Liver (tissue), 9 donors: ENCODE results near the gene TMEM263. TPM values are rescaled to one million over a fixed set of nuclear protein-coding genes. Genes with fewer than 3 reads are reported as not detected.

Experiments
- DNase-seq: peaks from one replicate; pipeline ENCODE4 v3.0.0-alpha.2; 2017; ENCODE audit warnings: low spot score
- H3K27ac ChIP-seq, 2 donors: one replicate each; pipeline ENCODE4 v1.7.0; 2013; ENCODE audit warnings: inconsistent platforms in 2 of 2, low read length in 2 of 2, control low read depth in 1 of 2, low read depth in 1 of 2, mild to moderate bottlenecking in 1 of 2
- H3K27me3 ChIP-seq, 4 donors: one replicate each; pipeline versions ENCODE4 v1.6.1 to v1.7.0; 2013; ENCODE audit warnings: low read length in 3 of 4, inconsistent platforms in 1 of 4, mild to moderate bottlenecking in 1 of 4, moderate library complexity in 1 of 4; ENCODE audit not compliant: control insufficient read depth in 4 of 4, insufficient read depth in 4 of 4
- H3K36me3 ChIP-seq, 4 donors: one replicate each; pipeline versions ENCODE4 v1.6.1 to v1.7.0; 2013; ENCODE audit warnings: low read length in 3 of 4, mild to moderate bottlenecking in 3 of 4, low read depth in 1 of 4, moderate library complexity in 1 of 4; ENCODE audit not compliant: control insufficient read depth in 4 of 4, insufficient read depth in 3 of 4
- H3K4me1 ChIP-seq, 4 donors: one replicate each; pipeline versions ENCODE4 v1.6.1 to v1.7.0; 2013; ENCODE audit warnings: low read length in 3 of 4, mild to moderate bottlenecking in 3 of 4, moderate library complexity in 1 of 4; ENCODE audit not compliant: control insufficient read depth in 4 of 4, insufficient read depth in 4 of 4
- H3K4me3 ChIP-seq, 3 donors: one replicate each; pipeline versions ENCODE4 v1.6.1 to v1.7.0; 2013; ENCODE audit warnings: low read length in 3 of 3, control low read depth in 1 of 3, low read depth in 1 of 3, mild to moderate bottlenecking in 1 of 3
- H3K9ac ChIP-seq, 2 donors: one replicate each; pipeline ENCODE4 v1.7.0; 2013; ENCODE audit warnings: low read length in 2 of 2, mild to moderate bottlenecking in 2 of 2, moderate library complexity in 2 of 2, control low read depth in 1 of 2, low read depth in 1 of 2
- H3K9me3 ChIP-seq, 4 donors: one replicate each; pipeline versions ENCODE4 v1.6.1 to v1.7.0; 2013; ENCODE audit warnings: low read length in 3 of 4; ENCODE audit not compliant: control insufficient read depth in 4 of 4
- CTCF ChIP-seq: fragments of 150-350 bp; IDR thresholded peaks from 2 replicates; pipeline ENCODE4 v1.5.1; 2017; ENCODE audit warnings: improper control_type of control experiment, low read depth, low read length; ENCODE audit not compliant: missing input control
- FOXA1 ChIP-seq: IDR thresholded peaks from 2 replicates; pipeline ENCODE4 v1.6.1; 2016; ENCODE audit warnings: antibody characterized with exemption
- FOXA2 ChIP-seq: IDR thresholded peaks from 2 replicates; pipeline ENCODE4 v1.6.1; 2016; ENCODE audit warnings: antibody characterized with exemption
- GABPA ChIP-seq, 2 donors: IDR thresholded peaks in 1 of 2; conservative IDR thresholded peaks in 1 of 2; 2 replicates each; pipeline ENCODE4 v1.6.1; 2016; ENCODE audit warnings: antibody characterized with exemption in 2 of 2, mild to moderate bottlenecking in 1 of 2, moderate library complexity in 1 of 2
- HNF4A ChIP-seq, 2 donors: conservative IDR thresholded peaks; 2 replicates each; pipeline ENCODE4 v1.6.1; 2016; ENCODE audit warnings: antibody characterized with exemption in 2 of 2, mild to moderate bottlenecking in 2 of 2
- HNF4G ChIP-seq: IDR thresholded peaks from 2 replicates; pipeline ENCODE4 v1.6.1; 2016; ENCODE audit warnings: antibody characterized with exemption
- JUND ChIP-seq, 2 donors: IDR thresholded peaks; 2 replicates each; pipeline ENCODE4 v1.6.1; 2016; ENCODE audit warnings: antibody characterized with exemption in 2 of 2
- RAD21 ChIP-seq, 2 donors: IDR thresholded peaks; 2 replicates each; pipeline ENCODE4 v1.6.1; 2016; ENCODE audit warnings: antibody characterized with exemption in 2 of 2, mild to moderate bottlenecking in 2 of 2
- REST ChIP-seq: IDR thresholded peaks from 2 replicates; pipeline ENCODE4 v1.6.1; 2016; ENCODE audit warnings: antibody characterized with exemption, mild to moderate bottlenecking
- RXRA ChIP-seq, 2 donors: IDR thresholded peaks; 2 replicates each; pipeline ENCODE4 v1.6.1; 2017 to 2018; ENCODE audit warnings: antibody characterized with exemption in 2 of 2, mild to moderate bottlenecking in 1 of 2
- TAF1 ChIP-seq: conservative IDR thresholded peaks from 2 replicates; pipeline ENCODE4 v1.6.1; 2016; ENCODE audit warnings: antibody characterized with exemption, mild to moderate bottlenecking
- YY1 ChIP-seq: IDR thresholded peaks from 2 replicates; pipeline ENCODE4 v1.6.1; 2016; ENCODE audit warnings: antibody characterized with exemption, mild to moderate bottlenecking
- WGBS: extraction: QIAGEN DNeasy Blood & Tissue Kit; methylation state at CpG from one replicate; pipeline ENCODE4 v1.1.7; 2013; 5-methylcytosine and 5-hydroxymethylcytosine counted together
- polyA plus RNA-seq, 2 donors: library from polyadenylated mRNA; stranded (reverse) in 1 of 2; unstranded in 1 of 2; fragments of 200-250 nt in 1 of 2; fragments of >200 nt in 1 of 2; fragmentation: Nextera tagmentation in 1 of 2; extraction: Ambion mirVana in 1 of 2; gene quantifications; one replicate each; pipeline versions ENCODE4 v1.2.1 to v1.2.3, GENCODE V29; 2013 to 2015
- total RNA-seq, 2 donors: library from RNA; depleted of rRNA; stranded (reverse); fragments of >200 nt; gene quantifications; one replicate each; pipeline ENCODE4 v1.2.3, GENCODE V29; 2014
- TF ChIP-seq, protein P1 (sequence below): IDR thresholded peaks from 2 replicates; pipeline ENCODE4 v1.6.1; 2016; ENCODE audit warnings: antibody characterized with exemption
- TF ChIP-seq, protein P2 (sequence below): IDR thresholded peaks from 2 replicates; pipeline ENCODE4 v1.6.1; 2016; ENCODE audit warnings: antibody characterized with exemption
- TF ChIP-seq, protein P3 (sequence below): IDR thresholded peaks from 2 replicates; pipeline ENCODE4 v1.6.1; 2016; ENCODE audit warnings: antibody characterized with exemption
- donor health status: healthy.
- donor health status: healthy.
- donor health status: healthy.
- donor health status: healthy.
- donor health status: healthy.

TMEM263 gene
- total and polyA plus RNA-seq, 4 donors: 21.4 to 38.0 (median 21.9) TPM

DNA sequence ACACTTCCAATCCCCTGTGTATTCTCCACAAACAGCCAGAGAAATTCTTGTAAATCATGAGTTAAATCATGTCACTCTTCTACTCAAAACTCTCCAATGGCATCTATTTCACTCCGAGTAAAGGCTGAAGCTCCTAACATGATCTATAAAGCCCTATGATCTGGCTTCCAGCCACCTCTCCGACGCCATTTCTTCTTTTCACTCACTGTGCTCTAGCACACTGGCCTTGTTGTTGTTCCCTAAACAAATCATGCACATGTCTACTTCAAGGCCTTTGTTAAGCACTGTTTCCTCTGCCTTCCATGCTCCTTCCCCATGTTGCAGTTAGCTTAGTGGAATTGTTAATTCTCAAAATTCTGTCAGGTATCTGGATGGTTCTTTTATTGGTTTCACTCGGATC lies 61.3 kb downstream of the TMEM263 start:
- H3K36me3 ChIP-seq: peaks cover 0 to 2% (median under 1%) of the 10 kb centered on the region in 4 donors
- 95% methylated on average over 4 of the region's 4 CpGs for WGBS
- H3K9ac ChIP-seq: no peak overlapping the region
- H3K4me3 ChIP-seq: no peak overlapping the region
- TF ChIP-seq HNF4G: no peak
- no peak for TF ChIP-seq FOXA2
- TF ChIP-seq RXRA (IDR thresholded peaks at IDR 0.05): no peak
- no peak for TF ChIP-seq RAD21 (IDR thresholded peaks at IDR 0.05)
- TF ChIP-seq, protein P1, sequence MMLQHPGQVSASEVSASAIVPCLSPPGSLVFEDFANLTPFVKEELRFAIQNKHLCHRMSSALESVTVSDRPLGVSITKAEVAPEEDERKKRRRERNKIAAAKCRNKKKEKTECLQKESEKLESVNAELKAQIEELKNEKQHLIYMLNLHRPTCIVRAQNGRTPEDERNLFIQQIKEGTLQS: no peak
- TF ChIP-seq TAF1: no peak
- TF ChIP-seq HNF4A (conservative IDR thresholded peaks at IDR 0.05): no peak
- no peak overlapping the region for H3K27ac ChIP-seq
- H3K27me3 ChIP-seq: no peaks in the 10 kb centered on the region
- peaks cover 0 to 1% (median 0%) of the 10 kb centered on the region in 4 donors for H3K4me1 ChIP-seq
- no peaks in the 10 kb centered on the region for H3K9me3 ChIP-seq
- no peak for DNase-seq

DNA sequence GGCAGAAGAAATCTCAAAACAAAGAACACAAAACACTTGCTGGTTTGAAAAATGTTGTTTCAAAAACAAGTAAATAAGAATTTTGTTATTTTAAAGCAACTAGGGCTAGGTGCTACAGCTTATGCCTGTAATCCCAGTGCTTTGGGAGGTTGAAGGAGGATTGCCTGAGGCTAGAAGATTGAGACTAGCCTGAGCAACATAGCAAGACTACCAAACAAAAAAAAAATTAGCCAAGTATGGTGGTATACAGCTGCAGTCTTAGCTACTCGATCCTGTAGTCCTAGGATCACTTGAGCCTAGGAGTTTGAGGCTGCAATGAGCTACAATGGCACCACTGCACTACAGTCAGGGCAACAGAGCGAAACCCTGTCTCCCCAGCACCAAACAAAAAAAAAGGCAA lies 63.8 kb downstream of the TMEM263 start:
- TF ChIP-seq YY1: no peak
- no peak for TF ChIP-seq RXRA (IDR thresholded peaks at IDR 0.05)
- TF ChIP-seq FOXA1: no peak
- TF ChIP-seq HNF4A (conservative IDR thresholded peaks at IDR 0.05): no peak
- TF ChIP-seq, protein P1: no peak
- TF ChIP-seq GABPA (IDR thresholded peaks at IDR 0.05 in 1 of 2, conservative IDR thresholded peaks at IDR 0.05 in 1 of 2): no peak
- no peak for TF ChIP-seq TAF1
- no peak for TF ChIP-seq RAD21 (IDR thresholded peaks at IDR 0.05)
- TF ChIP-seq CTCF: no peak
- TF ChIP-seq HNF4G: no peak
- TF ChIP-seq JUND (IDR thresholded peaks at IDR 0.05): no peak
- TF ChIP-seq, protein P2, sequence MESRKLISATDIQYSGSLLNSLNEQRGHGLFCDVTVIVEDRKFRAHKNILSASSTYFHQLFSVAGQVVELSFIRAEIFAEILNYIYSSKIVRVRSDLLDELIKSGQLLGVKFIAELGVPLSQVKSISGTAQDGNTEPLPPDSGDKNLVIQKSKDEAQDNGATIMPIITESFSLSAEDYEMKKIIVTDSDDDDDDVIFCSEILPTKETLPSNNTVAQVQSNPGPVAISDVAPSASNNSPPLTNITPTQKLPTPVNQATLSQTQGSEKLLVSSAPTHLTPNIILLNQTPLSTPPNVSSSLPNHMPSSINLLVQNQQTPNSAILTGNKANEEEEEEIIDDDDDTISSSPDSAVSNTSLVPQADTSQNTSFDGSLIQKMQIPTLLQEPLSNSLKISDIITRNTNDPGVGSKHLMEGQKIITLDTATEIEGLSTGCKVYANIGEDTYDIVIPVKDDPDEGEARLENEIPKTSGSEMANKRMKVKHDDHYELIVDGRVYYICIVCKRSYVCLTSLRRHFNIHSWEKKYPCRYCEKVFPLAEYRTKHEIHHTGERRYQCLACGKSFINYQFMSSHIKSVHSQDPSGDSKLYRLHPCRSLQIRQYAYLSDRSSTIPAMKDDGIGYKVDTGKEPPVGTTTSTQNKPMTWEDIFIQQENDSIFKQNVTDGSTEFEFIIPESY: no peak
- TF ChIP-seq, protein P3, sequence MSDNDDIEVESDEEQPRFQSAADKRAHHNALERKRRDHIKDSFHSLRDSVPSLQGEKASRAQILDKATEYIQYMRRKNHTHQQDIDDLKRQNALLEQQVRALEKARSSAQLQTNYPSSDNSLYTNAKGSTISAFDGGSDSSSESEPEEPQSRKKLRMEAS: no peak
- TF ChIP-seq REST: no peak
- DNase-seq: no peak
- Histone ChIP-seq H3K4me3 (no peak overlapping the region), H3K36me3 (peaks cover 0 to 2% (median under 1%) of the 10 kb centered on the region in 4 donors), H3K9me3 (no peaks in the 10 kb centered on the region), H3K27ac (no peak overlapping the region), H3K27me3 (no peaks in the 10 kb centered on the region), H3K4me1 (no peaks in the 10 kb centered on the region), H3K9ac (no peak overlapping the region)
- WGBS: 94% methylated on average over 2 of the region's 2 CpGs

Other genes starting within 250 kb of the TMEM263 start
- gene RIC8B, start 181.2 kb upstream of the TMEM263 start, total RNA-seq: 10 to 100 TPM in 1 of 2 donors, 1 to 10 TPM in 1; 5.6 to 15.1 TPM
- 1 to 10 TPM; 2.7 to 2.8 TPM for gene RIC8B, start 181.2 kb upstream of the TMEM263 start, polyA plus RNA-seq
- 10 to 100 TPM; 13.6 to 13.8 TPM for gene MTERF2, start 31.2 kb downstream of the TMEM263 start, total RNA-seq
- 10 to 100 TPM in 1 of 2 donors, 1 to 10 TPM in 1; 6.4 to 18.9 TPM for gene MTERF2, start 31.2 kb downstream of the TMEM263 start, polyA plus RNA-seq
- 10 to 100 TPM in 1 of 2 donors, 1 to 10 TPM in 1; 9.8 to 16.6 TPM for gene CRY1, start 137.6 kb downstream of the TMEM263 start, total RNA-seq
- gene CRY1, start 137.6 kb downstream of the TMEM263 start, polyA plus RNA-seq: 10 to 100 TPM in 1 of 2 donors, 1 to 10 TPM in 1; 5.7 to 10.4 TPM